NCI-H2227 (cell line): ENCODE data around the gene CDRT15.
"Not testable (repeated sequence)": the region's sequence is repeated elsewhere in the genome, so short reads cannot be mapped to it uniquely, and the experiment has no call there.

Source experiments
- DNase-seq: peaks from one replicate; lab custom pipeline; 2025; ENCODE audit not compliant: unreplicated experiment; lab: John Stamatoyannopoulos, UW

The CDRT15 gene

DNA sequence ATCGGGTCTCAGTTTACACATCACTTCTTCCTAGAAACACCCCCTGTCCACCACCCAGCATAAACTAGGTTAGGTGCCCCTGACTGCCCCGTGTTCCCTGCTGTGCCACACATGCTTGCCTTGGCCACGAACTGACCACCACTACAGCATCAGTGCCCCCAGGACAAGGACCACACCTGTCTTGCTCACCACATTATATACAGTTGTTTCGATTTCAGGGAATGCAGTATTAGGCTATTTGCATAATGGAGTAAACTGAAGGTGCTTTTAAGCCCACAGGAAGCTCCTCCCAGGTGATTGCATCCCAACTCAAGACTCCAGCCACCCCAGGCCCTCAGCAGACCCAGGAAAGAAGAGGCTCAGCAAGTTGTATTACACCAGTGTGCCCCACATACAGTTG is 50.2 kb downstream of the CDRT15 start:
- not testable (repeated sequence) for DNase-seq
